Coronary artery (tissue), 2 donors: ENCODE results near the gene DPF3.

Experiments
- DNase-seq: peaks from one replicate; pipeline ENCODE4 v3.0.0-alpha.2; 2017; ENCODE audit warnings: low spot score
- H3K27ac ChIP-seq, 2 donors: fragments of 200-600 bp; sonication (generic); one replicate each; pipeline ENCODE4 v1.5.1; 2016 to 2019
- H3K4me3 ChIP-seq: fragments of 200-600 bp; sonication (generic); 2 replicates; pipeline ENCODE4 v1.5.1; 2016; ENCODE audit warnings: mild to moderate bottlenecking, moderate library complexity
- TF ChIP-seq, protein P1 (sequence below): fragments of 200-600 bp; sonication (generic); IDR thresholded peaks from one replicate; pipeline ENCODE4 v1.5.1; 2019; ENCODE audit warnings: antibody characterized with exemption

DPF3 gene

DNA sequence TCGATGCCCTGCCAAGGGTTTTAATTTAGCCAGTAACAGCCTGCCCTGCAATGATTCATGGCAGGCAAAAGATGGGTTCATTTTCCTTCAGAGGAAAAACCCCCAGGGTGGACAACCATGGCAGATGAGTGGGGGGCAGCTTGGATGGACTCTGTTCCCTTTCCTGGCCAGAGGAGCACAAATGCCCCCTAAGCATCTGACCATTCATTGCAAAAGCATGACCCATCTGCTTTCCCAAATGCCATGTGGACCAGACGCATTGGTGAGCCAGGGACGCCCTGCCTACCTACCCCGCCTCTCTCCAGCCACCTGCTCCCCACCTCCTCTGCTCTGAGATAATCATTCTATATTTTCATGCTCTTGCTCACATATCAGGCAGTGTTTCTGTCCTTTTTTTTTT, 281.9 kb downstream of the DPF3 start:
- TF ChIP-seq, protein P1, sequence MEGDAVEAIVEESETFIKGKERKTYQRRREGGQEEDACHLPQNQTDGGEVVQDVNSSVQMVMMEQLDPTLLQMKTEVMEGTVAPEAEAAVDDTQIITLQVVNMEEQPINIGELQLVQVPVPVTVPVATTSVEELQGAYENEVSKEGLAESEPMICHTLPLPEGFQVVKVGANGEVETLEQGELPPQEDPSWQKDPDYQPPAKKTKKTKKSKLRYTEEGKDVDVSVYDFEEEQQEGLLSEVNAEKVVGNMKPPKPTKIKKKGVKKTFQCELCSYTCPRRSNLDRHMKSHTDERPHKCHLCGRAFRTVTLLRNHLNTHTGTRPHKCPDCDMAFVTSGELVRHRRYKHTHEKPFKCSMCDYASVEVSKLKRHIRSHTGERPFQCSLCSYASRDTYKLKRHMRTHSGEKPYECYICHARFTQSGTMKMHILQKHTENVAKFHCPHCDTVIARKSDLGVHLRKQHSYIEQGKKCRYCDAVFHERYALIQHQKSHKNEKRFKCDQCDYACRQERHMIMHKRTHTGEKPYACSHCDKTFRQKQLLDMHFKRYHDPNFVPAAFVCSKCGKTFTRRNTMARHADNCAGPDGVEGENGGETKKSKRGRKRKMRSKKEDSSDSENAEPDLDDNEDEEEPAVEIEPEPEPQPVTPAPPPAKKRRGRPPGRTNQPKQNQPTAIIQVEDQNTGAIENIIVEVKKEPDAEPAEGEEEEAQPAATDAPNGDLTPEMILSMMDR = no peak
- peak; percentile 38 for DNase-seq
- H3K27ac ChIP-seq = no peak overlapping the region
- H3K4me3 ChIP-seq = no peak overlapping the region

DNA sequence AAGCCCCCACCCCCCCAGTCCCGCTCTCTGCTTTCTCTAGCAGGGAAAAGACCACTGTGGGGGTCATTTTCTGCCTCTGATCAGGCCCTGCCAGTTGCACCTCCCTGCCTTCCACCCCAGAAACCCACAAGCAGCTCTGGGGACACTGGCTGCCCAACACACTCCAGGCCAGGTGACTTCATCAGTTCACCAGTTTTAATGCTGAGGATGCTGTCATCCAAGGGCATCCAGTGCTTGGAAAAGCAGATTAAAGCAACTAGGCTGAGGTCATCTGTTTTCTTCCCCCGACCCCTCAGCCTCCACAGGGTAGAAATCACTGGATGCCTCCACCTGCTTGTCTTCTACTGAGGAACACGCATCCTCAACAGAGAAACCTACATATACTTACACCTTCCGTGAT, 282.4 kb downstream of the DPF3 start:
- Histone ChIP-seq H3K27ac (no peak overlapping the region), H3K4me3 (no peak overlapping the region)
- no peak for DNase-seq
- TF ChIP-seq, protein P1 = no peak

DNA sequence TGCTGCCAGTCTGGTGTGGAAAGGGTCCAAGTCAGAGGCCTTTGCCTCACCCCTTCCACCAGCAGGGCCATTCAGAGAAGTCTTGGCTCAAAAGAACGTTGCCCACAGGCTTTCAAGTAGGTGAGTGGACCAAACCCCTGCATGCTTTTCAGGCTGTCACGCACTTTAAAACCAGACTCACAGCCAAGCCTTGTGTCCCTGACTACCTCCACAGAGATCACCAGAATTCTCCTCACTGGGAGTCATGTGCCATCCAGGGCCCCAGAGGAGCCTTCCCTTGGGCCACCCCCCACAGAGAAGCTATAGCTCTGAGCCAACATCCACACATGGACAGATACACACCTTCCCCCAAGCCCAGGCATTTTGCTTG, 283.1 kb downstream of the DPF3 start:
- Histone ChIP-seq H3K4me3 (no peak overlapping the region), H3K27ac (no peak overlapping the region)
- TF ChIP-seq, protein P1 = no peak
- DNase-seq = peak; percentile 66

DNA sequence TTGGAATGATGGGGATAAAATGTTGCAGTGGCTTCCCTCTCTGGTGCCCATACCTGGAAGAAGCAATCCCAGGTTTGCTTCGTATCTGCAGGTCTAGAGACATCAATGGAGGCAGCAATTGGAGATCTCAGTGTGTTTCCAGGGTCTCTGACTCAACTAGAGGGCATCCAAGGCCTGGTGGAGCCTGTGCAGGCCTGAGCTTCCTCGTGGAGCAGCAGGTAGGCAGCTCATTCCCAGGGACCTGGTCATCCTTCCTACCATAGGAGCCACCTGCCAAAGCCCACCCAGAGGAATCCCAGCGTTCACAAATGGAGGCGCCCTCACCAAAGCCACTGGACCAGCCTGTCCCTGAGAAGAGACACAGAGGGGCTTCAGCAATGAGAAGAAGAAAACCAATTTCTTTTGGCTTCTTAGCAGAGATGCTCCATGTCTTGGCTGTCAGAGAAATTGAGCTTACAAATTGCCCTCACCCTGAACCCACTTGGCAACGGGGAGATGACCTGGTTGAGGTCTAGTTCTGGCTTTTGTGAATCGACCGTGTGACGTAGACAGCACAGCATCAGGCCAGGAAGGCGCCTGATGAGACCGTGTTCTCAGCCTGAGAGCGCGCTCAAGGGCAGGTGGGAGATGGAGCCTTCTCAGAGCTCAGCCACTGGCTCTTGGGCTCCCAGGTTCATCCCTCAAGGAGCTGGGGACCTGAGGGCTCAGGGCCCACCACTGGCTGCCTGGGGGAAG, 283.6 kb downstream of the DPF3 start:
- Histone ChIP-seq H3K27ac (no peak overlapping the region), H3K4me3 (no peak overlapping the region)
- DNase-seq = peak; percentile 61
- TF ChIP-seq, protein P1 = no peak

DNA sequence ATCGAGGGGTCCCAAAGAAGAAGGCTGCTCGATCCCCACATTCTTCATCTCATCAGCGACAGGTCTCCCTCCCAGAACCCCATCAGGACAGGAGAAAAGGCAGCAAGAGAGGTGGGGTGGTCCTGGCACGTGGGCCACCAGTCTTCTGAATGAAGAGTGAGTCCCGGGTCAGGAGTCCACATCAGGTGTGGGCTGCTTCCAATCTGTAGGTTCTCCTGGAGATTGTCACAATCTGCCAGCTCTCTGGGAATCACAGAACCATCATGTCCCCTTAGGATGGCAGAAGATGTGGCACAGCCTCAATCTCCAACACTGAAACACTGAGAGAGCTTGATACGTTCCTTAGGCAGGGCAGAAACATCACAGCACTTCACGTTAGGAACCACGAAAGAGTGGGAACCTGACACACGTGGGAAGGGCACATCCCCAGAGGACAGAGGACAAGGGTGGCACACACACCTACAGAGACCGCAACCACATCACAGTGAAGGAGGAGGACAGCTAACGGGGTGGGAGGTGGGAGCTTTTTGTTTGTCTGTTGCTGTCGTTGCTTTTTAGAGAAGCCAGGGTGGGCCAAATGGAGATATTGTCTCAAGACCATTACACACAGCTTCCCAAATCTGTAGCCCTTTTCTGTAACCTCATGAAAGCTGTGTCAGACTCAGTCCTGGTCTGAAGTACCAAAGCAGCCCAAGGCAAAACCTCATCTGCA, 284.5 kb downstream of the DPF3 start:
- no peak overlapping the region for H3K4me3 ChIP-seq
- peak; percentile 54 for DNase-seq
- no peak overlapping the region for H3K27ac ChIP-seq
- TF ChIP-seq, protein P1 = no peak

DNA sequence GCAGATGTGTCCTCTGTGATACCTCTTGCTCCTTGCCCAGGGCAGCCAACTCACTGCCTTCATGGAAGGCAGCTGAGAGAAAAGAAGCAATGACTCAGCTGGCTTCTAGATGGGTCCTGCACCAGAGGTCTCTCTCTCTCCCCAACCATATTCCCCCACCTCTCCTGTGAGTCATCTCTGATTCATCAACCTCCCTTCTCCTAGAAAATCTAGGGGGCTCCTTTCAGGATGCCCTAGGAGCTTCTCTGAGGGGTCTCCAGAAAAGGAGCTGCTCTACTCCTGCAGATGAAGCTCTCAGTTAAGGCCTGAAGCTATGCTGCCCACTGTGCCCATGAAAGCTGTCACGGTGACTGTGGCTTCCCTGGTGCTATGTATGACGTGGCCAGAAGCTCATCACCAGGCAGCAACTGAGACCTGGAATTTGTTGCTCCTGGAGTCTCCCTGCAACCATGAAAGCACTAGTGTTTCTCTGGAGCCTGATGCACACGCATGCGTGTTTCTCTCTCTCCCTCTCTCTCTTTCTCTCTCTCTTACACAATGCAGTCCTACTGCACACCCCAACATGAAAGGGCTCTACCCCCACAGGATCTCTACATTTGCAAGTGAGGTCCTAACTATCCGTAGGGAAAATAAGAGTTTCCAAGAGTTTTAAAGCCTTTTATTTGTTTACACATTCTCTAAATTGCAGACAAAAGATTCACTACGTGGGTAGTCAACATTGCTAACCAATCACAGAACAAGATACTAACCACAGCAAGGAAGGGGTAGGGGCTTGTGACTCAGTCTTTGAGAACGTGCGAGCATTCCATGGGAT, 285.3 kb downstream of the DPF3 start:
- H3K27ac ChIP-seq = no peak overlapping the region
- no peak overlapping the region for H3K4me3 ChIP-seq
- TF ChIP-seq, protein P1 = no peak
- peak; percentile 47 for DNase-seq
